ENCODE results near the gene ASXL1. TPM values are rescaled to one million over a fixed set of nuclear protein-coding genes. Genes with fewer than 3 reads are reported as not detected.

ASXL1 gene
- total and polyA plus RNA-seq, 9 of the 15 experiments (the other 6 are each of a cell fraction or from before 2014, with no cell fraction given) = 6.5 to 65.3 (median 32.3) TPM

DNA sequence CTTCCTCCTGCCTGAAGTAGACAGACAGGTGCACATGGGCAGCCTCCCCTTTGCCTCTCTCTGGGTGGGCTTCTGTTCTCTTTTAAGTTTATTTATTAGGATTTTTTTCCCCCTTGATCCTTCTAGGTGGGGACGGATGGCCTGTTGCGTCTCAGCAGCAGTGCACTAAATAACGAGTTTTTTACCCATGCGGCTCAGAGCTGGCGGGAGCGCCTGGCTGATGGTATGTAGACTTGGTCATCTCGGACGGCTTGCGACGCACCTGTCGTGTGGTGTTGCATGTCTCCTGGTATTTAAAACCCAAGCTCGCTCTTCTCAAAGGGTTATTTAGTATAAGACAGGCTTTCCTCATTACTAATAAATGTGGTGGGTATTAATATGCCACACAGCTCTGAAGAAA, 73.3 kb downstream of the ASXL1 start (continued):
- TF ChIP-seq, protein P1, sequence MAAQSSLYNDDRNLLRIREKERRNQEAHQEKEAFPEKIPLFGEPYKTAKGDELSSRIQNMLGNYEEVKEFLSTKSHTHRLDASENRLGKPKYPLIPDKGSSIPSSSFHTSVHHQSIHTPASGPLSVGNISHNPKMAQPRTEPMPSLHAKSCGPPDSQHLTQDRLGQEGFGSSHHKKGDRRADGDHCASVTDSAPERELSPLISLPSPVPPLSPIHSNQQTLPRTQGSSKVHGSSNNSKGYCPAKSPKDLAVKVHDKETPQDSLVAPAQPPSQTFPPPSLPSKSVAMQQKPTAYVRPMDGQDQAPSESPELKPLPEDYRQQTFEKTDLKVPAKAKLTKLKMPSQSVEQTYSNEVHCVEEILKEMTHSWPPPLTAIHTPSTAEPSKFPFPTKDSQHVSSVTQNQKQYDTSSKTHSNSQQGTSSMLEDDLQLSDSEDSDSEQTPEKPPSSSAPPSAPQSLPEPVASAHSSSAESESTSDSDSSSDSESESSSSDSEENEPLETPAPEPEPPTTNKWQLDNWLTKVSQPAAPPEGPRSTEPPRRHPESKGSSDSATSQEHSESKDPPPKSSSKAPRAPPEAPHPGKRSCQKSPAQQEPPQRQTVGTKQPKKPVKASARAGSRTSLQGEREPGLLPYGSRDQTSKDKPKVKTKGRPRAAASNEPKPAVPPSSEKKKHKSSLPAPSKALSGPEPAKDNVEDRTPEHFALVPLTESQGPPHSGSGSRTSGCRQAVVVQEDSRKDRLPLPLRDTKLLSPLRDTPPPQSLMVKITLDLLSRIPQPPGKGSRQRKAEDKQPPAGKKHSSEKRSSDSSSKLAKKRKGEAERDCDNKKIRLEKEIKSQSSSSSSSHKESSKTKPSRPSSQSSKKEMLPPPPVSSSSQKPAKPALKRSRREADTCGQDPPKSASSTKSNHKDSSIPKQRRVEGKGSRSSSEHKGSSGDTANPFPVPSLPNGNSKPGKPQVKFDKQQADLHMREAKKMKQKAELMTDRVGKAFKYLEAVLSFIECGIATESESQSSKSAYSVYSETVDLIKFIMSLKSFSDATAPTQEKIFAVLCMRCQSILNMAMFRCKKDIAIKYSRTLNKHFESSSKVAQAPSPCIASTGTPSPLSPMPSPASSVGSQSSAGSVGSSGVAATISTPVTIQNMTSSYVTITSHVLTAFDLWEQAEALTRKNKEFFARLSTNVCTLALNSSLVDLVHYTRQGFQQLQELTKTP (IDR thresholded peaks at IDR 0.05; ENCODE audit: low read depth in 1 of 2, partially characterized antibody in 2 of 2) = no peak
- TF ChIP-seq NKRF (IDR thresholded peaks at IDR 0.05; ENCODE audit: borderline replicate concordance) (no peak), ZNF695 (CRISPR knock-in tag; IDR thresholded peaks at IDR 0.05) (no peak), CREB1 (IDR thresholded peaks at IDR 0.05) (no peak), CREB1 (CRISPR knock-in tag; IDR thresholded peaks at IDR 0.05) (no peak), MEIS2 (IDR thresholded peaks at IDR 0.05; ENCODE audit: partially characterized antibody) (no peak), HEY1 (CRISPR knock-in tag; IDR thresholded peaks at IDR 0.05; ENCODE audit: borderline replicate concordance) (no peak), SAFB2 (IDR thresholded peaks at IDR 0.05; ENCODE audit: borderline replicate concordance, low read depth, low read length, severe bottlenecking) (no peak)
